Skeletal muscle cell (primary cell): ENCODE data around the gene HNRNPM.
"Not testable (repeated sequence)": the region's sequence is repeated elsewhere in the genome, so short reads cannot be mapped to it uniquely, and the experiment has no call there.

Experiments
- DNase-seq: peaks from one replicate; pipeline ENCODE4 v3.0.0-alpha.2; 2010; ENCODE audit warnings: low read depth
- H3K4me3 ChIP-seq: 2 replicates; pipeline ENCODE4 v1.5.1; 2011; ENCODE audit warnings: low read depth, mild to moderate bottlenecking, control low read depth, low read length, moderate library complexity

Gene HNRNPM, protein sequence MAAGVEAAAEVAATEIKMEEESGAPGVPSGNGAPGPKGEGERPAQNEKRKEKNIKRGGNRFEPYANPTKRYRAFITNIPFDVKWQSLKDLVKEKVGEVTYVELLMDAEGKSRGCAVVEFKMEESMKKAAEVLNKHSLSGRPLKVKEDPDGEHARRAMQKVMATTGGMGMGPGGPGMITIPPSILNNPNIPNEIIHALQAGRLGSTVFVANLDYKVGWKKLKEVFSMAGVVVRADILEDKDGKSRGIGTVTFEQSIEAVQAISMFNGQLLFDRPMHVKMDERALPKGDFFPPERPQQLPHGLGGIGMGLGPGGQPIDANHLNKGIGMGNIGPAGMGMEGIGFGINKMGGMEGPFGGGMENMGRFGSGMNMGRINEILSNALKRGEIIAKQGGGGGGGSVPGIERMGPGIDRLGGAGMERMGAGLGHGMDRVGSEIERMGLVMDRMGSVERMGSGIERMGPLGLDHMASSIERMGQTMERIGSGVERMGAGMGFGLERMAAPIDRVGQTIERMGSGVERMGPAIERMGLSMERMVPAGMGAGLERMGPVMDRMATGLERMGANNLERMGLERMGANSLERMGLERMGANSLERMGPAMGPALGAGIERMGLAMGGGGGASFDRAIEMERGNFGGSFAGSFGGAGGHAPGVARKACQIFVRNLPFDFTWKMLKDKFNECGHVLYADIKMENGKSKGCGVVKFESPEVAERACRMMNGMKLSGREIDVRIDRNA

DNA sequence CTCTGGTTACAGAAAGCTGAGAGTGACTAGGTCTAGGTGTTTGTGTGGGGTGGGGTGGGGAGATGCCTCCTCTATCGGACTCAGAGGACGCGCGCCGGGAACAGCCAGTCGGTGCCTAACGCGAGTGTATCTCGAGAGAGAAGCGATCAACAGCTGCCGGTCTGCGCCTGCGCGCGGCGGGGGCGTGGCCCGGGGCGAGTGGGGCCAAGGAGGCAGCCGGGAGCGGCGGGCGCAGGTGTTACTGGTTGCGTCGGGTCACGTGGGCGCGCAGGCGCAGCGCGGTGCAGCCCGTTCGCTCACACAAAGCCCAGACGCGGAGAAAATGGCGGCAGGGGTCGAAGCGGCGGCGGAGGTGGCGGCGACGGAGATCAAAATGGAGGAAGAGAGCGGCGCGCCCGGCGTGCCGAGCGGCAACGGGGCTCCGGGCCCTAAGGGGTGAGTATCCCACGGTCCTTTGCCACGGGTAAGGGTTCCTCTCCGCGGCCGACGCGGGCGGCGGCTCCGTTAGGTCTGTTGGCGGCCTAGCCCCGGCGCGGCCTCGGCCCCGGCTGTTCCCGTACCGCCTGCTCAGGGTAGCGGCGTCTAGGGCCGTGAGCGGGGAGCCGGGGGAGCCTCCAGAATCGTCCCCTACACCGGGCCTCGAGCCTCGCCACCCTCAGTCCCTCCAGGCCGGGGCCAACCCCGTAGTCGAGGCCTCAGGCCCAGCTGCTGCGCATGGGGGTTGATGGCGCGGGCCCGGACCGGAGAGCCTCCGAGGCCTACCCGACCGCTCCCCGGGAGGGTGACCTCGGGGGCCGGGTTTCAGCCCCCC lies at the start of gene HNRNPM:
TSS of gene HNRNPM (plus strand) at position 299 of the 811 bp plus-strand sequence. CDS start at position 323, 24 bp downstream.
- H3K4me3 ChIP-seq, result peak within 1 kb of the TSS; percentile 98

DNA sequence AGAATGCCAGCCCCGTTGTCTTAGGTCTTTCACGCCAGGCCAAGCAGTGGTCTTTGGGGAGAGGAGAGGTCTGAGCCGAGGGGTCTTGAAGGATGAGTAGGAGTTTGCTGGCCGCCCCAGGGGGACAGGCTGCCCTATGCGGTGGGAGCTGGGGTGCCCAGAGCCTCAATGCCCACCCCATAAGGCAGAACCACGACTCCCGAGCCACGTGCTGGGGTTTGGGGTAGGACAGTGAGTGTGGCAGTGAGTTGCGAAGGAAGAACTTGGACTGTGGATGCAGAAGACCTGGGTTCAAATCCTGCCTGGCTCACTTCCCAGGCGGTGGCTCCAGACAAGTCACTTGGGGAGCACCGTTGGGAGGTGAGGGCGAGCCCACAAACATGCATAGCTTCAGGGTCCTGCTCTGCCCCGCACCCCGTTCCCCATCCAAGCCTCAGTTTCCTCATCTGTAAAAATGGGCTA lies 49.1 kb upstream of the HNRNPM start:
- H3K4me3 ChIP-seq, result no peak overlapping the region
- no peak for DNase-seq

More for the DNA sequence above, at the start of gene HNRNPM:
- DNase-seq, result peak; percentile 87

DNA sequence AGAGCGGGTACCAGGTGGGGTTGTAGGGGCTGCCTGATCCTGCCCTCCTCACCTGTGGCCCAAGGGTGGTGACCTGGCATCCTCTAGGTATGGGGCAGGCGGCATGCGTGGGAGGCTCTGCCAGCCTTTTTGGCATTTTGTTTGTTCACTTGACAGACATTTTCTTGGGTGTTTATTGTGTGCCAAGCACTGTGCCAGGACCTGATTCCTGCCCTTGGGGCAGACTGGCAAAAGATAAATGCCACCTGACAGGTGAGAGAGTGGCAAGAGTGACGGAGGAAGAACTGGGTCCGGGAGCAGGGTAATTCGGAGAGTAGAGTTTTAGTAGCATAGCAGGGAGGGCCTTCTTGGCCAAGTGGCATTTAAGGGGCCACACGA lies 48.6 kb upstream of the HNRNPM start:
- no peak for DNase-seq
- H3K4me3 ChIP-seq, result no peak overlapping the region

DNA sequence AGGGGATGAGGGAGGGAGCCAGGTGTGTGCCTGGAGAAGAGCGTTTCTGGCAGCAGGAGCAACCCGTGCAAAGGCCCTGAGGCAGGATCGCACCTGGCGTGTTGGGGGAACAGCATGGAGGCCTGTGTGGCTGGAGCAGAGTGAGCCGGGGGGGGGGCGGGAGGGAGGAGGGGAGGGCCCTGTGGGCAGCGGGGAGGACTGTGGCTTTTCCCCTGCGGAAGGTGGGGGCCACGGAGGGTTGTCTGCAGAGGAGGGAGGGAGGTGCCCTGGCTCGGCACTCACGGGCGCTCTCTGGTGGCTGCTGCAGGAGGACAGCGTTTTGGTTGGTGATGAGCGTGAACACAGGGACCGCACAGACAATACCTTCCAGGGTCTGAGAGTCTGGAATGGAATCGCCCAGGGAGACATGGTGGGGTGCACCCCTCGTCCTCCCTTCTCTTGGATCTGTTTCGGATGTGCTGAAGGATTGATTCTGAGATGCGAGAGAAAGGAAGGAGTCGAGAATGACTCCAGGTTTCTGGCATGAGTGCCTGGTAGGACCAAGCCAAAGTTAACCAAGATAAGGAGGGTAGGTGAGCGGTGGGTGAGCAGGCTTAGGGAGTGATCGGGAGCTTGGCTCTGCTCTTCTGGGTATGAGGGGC lies 48.1 kb upstream of the HNRNPM start:
- no peak for DNase-seq

DNA sequence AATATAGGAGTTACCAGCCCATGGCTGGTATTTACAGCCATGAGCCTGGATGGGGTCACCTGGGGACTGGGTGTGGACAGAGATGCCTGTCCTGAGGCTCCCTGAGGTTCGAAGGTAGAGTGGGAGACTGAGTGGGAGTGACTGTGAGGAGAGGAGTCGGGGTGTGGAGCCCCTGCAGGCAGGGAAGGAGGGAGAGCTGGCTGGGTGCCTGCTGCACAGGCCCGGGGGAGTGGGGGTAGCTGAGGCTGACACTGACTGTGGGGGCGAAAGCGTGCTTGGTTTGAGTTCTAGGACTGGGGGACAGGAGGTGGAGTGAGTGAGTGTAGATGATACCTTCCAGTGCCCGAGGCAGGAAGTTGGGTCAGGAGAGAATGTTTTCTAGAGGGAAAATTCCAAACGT lies 47.5 kb upstream of the HNRNPM start:
- H3K4me3 ChIP-seq, result no peak overlapping the region
- no peak for DNase-seq

More for the DNA sequence above, 48.1 kb upstream of the HNRNPM start:
- H3K4me3 ChIP-seq, result no peak overlapping the region

DNA sequence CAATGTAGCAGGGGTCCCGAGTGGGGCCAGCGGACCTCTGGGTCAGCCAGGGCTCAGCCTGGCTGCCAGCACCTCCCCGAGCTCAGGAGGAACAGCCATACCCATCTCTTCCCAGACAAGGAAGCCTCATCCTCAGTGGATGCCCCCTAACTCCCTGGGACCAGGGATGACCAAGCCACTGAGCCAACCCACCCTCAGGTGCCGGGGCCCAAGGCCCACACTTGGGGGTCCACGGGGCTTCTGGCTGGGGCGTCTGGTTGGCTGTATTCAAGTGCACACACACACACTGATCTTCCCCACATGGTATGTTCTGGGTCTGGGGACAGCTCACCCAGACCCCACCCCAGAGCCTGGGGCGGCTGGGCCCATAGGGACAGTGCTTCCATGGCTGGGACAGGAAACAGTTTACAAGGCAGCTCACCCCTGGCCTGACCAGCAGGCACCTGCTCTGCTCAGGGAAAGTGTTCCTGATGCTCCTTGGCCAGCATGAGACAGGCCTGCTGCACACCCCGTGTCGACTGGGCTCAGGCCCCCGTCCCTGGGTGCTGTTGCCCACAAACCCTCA lies 46.9 kb upstream of the HNRNPM start:
- no peak for DNase-seq
- no peak overlapping the region for H3K4me3 ChIP-seq

DNA sequence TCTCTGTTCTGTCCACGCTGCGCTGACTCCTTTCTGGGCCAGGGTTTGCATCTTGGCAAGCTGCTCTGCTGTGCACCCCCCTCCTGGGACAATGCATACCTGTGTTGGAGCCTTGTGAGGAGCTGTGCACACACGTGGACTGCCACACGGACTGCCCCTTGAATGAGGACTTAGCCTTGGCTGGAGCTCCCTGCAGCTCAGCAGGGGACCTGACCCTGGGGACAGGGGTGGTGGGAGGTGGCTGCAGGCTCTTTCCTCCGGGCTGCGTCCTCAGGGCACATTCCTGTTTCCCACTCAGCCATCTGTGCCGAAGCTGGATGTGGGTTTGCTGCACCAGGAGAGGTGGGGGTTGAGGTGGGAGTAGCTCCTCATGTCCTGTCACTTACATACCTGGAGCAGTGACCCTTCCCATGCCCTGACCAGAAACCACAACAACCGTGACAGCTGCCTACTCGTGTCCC lies 46.4 kb upstream of the HNRNPM start:
- no peak overlapping the region for H3K4me3 ChIP-seq
- DNase-seq, result no peak

DNA sequence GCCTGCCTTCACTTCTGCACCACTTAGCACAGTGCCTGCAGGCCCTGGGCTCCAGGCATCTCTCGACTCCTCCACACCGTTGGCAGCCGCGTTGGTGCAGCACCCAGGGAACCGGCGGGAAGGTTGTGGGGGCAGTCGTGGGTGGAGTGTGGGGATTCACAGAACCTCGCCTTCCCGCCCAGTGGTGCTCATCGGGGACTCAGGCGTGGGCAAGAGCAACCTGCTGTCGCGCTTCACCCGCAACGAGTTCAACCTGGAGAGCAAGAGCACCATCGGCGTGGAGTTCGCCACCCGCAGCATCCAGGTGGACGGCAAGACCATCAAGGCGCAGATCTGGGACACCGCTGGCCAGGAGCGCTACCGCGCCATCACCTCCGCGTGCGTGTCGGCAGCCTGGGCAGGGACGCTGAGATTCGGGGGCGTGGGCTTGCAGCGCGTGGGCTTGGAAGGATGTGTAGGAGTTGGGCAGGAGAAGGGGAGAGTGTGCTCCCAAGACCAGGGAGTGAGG lies 45.0 kb upstream of the HNRNPM start:
- no peak overlapping the region for H3K4me3 ChIP-seq
- DNase-seq, result no peak

DNA sequence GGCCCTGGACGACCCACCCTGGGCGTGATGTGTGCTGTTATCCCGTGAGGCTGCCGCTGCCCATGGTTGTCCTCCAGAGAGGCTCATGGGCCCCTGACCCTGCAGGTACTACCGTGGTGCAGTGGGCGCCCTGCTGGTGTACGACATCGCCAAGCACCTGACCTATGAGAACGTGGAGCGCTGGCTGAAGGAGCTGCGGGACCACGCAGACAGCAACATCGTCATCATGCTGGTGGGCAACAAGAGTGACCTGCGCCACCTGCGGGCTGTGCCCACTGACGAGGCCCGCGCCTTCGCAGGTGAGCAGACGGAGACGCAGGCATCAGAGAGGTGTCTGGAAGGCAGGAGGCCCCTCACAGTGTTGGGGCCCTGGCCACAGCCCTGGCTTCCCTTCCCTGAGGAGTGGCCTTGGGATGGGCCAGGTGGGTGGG lies 42.8 kb upstream of the HNRNPM start:
- no peak for DNase-seq
- no peak overlapping the region for H3K4me3 ChIP-seq

DNA sequence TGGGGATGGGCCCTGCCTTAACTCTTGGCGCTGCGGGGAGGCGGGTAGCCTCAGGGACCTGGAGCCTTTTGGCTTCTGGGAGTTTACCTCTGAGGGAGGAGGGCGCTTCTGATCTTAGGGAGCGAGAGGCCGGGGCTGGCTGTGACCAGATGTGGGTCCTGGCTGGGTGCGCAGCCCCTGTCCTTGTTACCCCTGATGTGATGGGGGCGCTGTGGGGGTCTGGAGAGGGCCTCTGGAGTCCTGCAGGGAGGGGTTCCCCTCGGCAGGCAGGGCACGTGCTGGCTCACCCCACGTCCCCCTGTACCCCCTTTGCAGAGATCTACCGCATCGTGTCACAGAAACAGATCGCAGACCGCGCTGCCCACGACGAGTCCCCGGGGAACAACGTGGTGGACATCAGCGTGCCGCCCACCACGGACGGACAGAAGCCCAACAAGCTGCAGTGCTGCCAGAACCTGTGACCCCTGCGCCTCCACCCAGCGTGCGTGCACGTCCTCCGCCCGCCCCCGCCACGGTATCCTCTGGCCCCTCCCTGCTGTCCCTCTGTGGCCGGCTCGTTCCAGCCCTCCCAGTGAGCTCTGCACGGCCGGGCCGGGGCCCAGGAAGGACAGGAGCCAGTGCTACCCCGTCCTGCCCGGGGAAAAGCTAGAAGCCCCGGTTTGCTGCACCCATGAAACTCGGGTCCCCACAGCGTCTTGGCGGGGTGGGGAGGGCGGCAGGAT lies 41.5 kb upstream of the HNRNPM start:
- no peak for DNase-seq
- no peak overlapping the region for H3K4me3 ChIP-seq

DNA sequence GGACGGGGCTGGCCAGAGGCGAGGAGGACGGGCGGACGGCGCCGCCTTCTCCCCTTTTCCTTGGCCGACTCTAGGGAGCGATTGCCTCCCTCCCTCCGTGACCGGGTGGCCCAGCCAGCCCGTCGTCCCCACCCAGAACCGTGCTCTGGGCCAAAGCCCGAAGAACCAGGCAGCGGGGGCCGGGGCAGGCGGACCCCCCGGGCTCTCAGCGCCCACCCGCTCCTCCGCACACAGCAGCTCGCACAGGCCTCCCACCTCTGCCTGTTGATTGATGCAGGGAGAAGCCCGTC lies 41.0 kb upstream of the HNRNPM start:
- no peak for DNase-seq
- H3K4me3 ChIP-seq, result no peak overlapping the region

DNA sequence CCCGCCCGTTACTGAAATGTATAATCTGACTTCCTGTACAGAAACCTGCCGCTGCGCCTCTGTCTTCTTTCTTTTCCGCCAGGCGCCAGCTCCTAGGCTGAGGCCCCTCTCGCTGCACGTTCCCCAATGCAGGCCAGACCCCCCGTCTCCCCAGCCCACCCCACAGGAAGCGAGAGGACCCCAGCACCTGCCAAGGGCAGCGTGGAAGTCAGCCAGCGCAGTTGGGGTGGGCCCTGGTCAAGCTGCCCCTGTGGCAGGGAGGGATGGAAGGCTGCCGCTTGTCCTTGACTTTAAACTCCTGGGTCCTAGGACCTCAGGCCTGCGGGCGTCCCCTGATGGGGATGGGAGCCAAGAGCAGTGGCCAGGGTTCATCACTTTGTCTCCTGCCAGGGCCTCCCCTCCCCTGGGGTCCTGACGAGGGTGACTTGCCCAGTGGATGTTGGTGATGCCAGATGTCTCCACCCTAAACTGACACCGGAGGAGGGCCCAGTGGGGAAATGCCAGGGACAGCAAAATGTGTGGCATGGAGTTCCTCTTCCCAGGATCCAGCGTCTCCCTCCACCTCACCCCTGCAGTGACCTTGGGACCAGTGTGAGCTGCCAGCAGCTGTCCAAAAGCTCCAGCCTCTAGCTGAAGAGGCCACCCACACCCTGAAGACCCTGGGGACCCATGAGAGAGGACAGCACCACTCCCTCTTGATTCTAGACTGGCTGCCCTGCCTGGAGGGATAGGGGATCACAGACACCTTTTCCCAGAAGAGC lies 40.2 kb upstream of the HNRNPM start:
- no peak overlapping the region for H3K4me3 ChIP-seq
- DNase-seq, result no peak

DNA sequence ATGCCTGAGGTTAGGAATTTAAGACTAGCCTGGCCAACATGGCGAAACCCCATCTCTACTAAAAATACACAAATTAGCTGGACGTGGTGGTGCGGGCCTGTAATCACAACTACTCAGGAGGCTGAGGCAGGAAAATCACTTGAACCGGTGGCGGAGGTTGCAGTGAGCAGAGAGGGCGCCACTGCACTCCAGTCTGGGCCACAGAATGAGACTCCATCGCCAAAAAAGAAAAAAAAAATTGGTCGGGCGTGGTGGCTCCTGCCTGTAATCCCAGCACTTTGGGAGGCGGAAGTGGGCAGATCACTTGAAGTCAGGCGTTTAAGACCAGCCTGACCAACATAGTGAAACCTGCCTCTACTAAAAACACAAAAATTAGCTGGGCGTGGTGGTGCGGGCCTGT lies 34.1 kb upstream of the HNRNPM start:
- DNase-seq, H3K4me3 ChIP-seq: not testable (repeated sequence)

DNA sequence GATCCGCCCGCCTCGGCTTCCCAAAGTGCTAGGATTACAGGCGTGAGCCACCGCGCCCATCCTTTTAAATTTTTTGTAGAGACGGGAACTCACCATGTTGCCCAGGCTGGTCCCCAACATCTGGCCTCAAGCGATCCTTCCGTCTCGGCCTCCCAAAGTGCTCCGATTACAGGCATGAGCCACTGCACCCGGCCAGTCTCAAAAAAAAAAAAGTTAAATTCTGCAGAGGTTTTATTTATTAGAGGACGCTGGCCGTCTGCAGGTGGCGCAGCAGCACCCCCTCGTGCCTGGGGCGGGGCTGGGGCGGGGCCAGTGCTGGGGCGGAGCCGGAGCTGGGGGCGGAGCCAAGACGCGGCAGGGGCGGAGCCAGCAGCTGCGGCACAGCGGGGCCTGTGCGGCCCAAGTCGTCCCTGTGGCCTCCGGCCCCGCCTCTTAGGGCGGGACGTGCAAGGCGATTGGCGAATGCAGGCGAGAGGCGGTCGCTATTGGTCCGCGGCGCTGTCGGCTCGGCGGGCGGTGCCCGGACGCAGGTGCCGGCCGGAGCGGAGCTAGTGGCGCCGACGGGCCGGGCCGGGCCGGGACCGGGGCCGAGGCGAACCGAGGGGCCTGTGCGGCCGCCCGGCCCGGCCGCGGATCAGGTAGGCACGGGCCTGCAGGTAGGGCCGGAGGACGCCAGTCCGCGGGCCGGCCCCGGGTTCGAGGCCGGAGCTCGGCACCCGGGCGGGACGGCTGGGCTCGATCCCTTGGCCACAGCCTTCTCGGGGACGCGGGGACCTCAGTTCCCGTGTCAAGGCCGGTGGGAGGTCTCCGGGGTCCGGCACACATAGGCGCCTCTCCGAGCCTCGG lies 31.8 kb upstream of the HNRNPM start, which contains the start of gene MARCHF2:
TSS of gene MARCHF2 (plus strand) at position 523 of the 846 bp plus-strand sequence. CDS start 8,536 bp downstream, outside the sequence.
- peak; percentile 87 for DNase-seq
- H3K4me3 ChIP-seq, result peak within 1 kb of the TSS; percentile 62

DNA sequence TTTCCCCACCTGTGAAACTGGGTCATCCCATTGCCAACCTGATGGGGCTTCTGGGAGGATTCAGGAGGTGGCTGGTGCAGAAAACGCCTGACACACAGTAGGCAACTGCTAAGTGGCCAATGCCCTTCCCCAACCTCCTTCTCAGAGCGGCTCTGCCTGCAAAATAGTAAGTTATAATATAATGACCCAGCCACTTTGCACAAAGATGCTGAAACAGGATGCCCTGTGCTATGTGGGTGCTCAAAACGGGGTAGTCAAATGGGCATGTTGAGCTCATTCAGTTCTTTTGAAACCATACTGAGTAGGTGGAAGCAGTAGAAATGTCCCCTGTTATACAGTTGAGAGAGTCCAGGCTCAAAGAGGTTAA lies 31.2 kb upstream of the HNRNPM start:
- H3K4me3 ChIP-seq, result peak overlapping the region; percentile 62
- no peak for DNase-seq

DNA sequence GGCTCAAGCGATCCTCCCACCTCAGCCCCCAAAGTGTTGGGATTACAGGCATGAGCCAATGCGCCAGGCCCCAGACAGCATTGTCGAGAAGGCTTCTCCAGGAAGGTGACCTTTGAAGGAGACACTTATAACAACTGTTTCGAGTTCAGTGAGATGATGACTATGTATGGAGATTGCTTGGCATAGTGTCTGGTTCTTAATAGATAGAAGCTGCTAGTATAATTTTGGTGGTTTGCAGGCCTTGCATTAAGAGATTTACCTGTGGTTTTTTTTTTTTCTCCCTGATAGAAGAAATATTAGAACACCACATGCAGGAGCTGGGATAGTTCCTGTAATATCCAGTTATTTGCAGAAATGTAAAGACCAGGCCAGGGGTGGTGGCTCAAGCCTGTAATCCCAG lies 28.0 kb upstream of the HNRNPM start:
- DNase-seq, result no peak
- H3K4me3 ChIP-seq, result no peak overlapping the region
